Spleen (tissue), 7 donors: ENCODE results near the gene IRX6.

Experiments used
- CTCF ChIP-seq, 11 experiments: fragments of 200-600 bp in 7 of 11; fragments of 450-650 bp in 4 of 11; sonication (generic) in 4 of 11; IDR thresholded peaks in 8 of 11; conservative IDR thresholded peaks in 3 of 11; 1 replicate in 7 of 11; 2 replicates in 4 of 11; pipeline versions ENCODE4 v1.4.0 to v1.8.0; 2016 to 2021; ENCODE audit warnings: antibody characterized with exemption in 11 of 11, inconsistent platforms in 4 of 11, mild to moderate bottlenecking in 1 of 11
- POLR2A ChIP-seq, 3 donors: fragments of 450-650 bp; IDR thresholded peaks; one replicate each; pipeline ENCODE4 v1.5.1; 2017; ENCODE audit warnings: antibody characterized with exemption in 3 of 3, mild to moderate bottlenecking in 1 of 3
- POLR2AphosphoS5 ChIP-seq, 3 donors: sonication (generic); formaldehyde crosslinking; IDR thresholded peaks; one replicate each; pipeline ENCODE4 v1.5.1; 2017; ENCODE audit warnings: antibody characterized with exemption in 3 of 3
- donor health status: DM: no; HTN: no; CAD: no; lungs with moderate emphysema.
- donor health status: DM: no; HTN: no; CAD: no.
- donor health status: DM: no; HTN: no; CAD: no.

- TF ChIP-seq CTCF (IDR thresholded peaks at IDR 0.05 in 8 of 11, conservative IDR thresholded peaks at IDR 0.05 in 3 of 11) (no peak), POLR2A (IDR thresholded peaks at IDR 0.05) (no peak), POLR2AphosphoS5 (IDR thresholded peaks at IDR 0.05) (no peak)
Measured at GRCh38 chr16:55372792-55373488, 48.9 kb downstream of the IRX6 start.
